ENCODE results near the gene TAOK1.

Gene TAOK1

DNA sequence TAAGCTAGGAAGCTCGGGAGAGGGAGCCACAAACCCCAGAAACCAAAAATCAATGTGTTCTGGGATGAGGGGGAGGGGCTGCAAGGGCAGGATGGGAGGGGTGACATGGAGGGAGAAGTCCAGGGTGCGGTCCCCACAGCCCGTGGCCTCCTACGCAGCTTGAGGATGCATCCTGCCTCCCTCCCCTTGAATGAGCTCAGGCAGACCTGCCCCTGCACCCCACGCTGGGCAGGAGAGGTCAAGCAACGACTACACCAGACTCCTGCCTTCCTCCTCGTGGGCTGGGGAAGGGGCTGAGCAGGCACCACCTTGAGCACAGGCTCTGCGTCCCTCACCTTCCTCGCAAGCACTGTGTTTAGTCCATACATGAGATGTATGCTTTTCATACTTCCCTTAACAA, 206.6 kb downstream of the TAOK1 start:
- DNase-seq (ENCODE audit: low read depth): no peak
- no peak overlapping the region for H3K4me3 ChIP-seq (replicated peaks; ENCODE audit: low read depth, low read length)
- TF ChIP-seq, protein P1, sequence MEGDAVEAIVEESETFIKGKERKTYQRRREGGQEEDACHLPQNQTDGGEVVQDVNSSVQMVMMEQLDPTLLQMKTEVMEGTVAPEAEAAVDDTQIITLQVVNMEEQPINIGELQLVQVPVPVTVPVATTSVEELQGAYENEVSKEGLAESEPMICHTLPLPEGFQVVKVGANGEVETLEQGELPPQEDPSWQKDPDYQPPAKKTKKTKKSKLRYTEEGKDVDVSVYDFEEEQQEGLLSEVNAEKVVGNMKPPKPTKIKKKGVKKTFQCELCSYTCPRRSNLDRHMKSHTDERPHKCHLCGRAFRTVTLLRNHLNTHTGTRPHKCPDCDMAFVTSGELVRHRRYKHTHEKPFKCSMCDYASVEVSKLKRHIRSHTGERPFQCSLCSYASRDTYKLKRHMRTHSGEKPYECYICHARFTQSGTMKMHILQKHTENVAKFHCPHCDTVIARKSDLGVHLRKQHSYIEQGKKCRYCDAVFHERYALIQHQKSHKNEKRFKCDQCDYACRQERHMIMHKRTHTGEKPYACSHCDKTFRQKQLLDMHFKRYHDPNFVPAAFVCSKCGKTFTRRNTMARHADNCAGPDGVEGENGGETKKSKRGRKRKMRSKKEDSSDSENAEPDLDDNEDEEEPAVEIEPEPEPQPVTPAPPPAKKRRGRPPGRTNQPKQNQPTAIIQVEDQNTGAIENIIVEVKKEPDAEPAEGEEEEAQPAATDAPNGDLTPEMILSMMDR (IDR thresholded peaks at IDR 0.05; ENCODE audit: low read length, missing control alignments): no peak

DNA sequence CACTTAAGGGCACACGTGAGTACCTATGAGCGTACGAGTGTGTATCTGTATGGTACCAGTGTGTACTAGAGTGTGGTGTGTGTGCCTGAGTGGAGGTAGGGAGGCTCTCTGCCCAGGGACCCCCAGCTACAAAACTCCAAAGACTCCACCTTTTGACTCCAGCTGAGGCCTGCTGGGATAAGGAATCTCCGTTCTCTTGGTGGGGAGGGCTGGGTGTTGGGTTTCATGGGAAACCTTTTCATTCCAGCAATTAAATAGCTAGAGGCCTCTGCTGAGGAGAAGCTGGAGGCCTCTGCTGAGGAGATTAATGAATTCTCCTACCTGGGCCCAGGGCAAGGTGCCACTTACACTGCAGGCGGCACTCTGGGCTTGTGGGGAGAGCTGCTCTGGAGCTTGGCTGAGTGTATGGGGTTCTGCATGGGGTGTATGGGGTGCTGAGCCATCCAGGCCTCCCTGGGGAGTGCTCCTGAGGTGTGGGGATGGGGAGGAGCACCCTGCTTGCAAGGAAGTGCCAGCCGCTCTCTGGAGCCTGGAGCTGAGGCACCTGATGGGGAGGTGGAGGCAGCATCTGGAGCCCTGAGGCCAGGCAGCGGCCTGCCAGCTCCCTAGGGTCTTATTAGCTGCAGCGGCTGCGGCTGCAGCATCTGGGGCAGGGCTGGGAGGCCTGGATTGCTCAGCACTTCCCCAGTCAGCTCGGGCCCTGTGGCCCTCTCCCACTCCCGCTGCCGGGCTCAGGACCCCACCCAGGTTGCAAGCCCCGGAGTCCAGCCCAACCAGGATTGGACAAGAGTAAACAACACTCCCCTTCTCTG, 207.4 kb downstream of the TAOK1 start:
- TF ChIP-seq, protein P1 (IDR thresholded peaks at IDR 0.05; ENCODE audit: low read length, missing control alignments): no peak
- no peak overlapping the region for H3K4me3 ChIP-seq (replicated peaks; ENCODE audit: low read depth, low read length)
- DNase-seq (ENCODE audit: low read depth): no peak

Data from fibroblast of pulmonary artery (primary cell).